Stimulated activated CD4-positive, alpha-beta T cell treated with anti-CD3 and anti-CD28 coated beads, Interleukin-12 subunit alpha, Interleukin-12 subunit beta, amount 100 ng/mL, for 24 hours (primary cell): ENCODE data around the gene SLC23A3.

Experiments
- DNase-seq, 2 experiments: peaks; one replicate each; pipeline ENCODE4 v3.0.0-alpha.2; 2020; ENCODE audit warnings: low read depth in 2 of 2

The SLC23A3 gene

GRCh38 chr2:219175928-219176817, 6.3 kb upstream of the SLC23A3 start:
- peak; percentile 12 to 29 for DNase-seq

GRCh38 chr2:219175486-219175885, 5.7 kb upstream of the SLC23A3 start:
- DNase-seq = no peak

GRCh38 chr2:219174801-219175200, 5.0 kb upstream of the SLC23A3 start:
- no peak for DNase-seq

- DNase-seq = no peak
Measured at GRCh38 chr2:219174146-219174545, 4.3 kb upstream of the SLC23A3 start.

- no peak for DNase-seq
Measured at GRCh38 chr2:219173176-219173575, 3.3 kb upstream of the SLC23A3 start.

GRCh38 chr2:219172231-219173154, 2.7 kb upstream of the SLC23A3 start:
- no peak for DNase-seq

- no peak for DNase-seq
Measured at GRCh38 chr2:219171231-219171651, 1.4 kb upstream of the SLC23A3 start.

- no peak for DNase-seq
Measured at GRCh38 chr2:219168932-219169331, 897 bp downstream of the SLC23A3 start.

- no peak for DNase-seq
Measured at GRCh38 chr2:219168526-219168925, 1.3 kb downstream of the SLC23A3 start.

GRCh38 chr2:219167997-219168396, 1.8 kb downstream of the SLC23A3 start:
- DNase-seq = no peak

GRCh38 chr2:219165058-219165911, 4.5 kb downstream of the SLC23A3 start:
- DNase-seq = no peak

- no peak for DNase-seq
Measured at GRCh38 chr2:219163156-219163555, 6.7 kb downstream of the SLC23A3 start.

GRCh38 chr2:219161097-219161496, 8.7 kb downstream of the SLC23A3 start:
- no peak for DNase-seq

- DNase-seq = peak; percentile 89 to 96
Measured at GRCh38 chr2:219160186-219161017, 9.4 kb downstream of the SLC23A3 start, which contains the start of gene NHEJ1. Gene NHEJ1 (minus strand): TSS chr2:219160815. CDS start chr2:219158362, 2,453 bp downstream.

GRCh38 chr2:219159771-219160185, 10.1 kb downstream of the SLC23A3 start:
- DNase-seq = no peak

- no peak for DNase-seq
Measured at GRCh38 chr2:219158586-219158985, 11.2 kb downstream of the SLC23A3 start.

GRCh38 chr2:219158025-219158424, 11.8 kb downstream of the SLC23A3 start:
- no peak for DNase-seq

GRCh38 chr2:219157396-219157795, 12.4 kb downstream of the SLC23A3 start:
- no peak for DNase-seq

GRCh38 chr2:219155054-219155644, 14.7 kb downstream of the SLC23A3 start:
- DNase-seq = no peak

- DNase-seq = no peak
Measured at GRCh38 chr2:219149667-219150066, 20.2 kb downstream of the SLC23A3 start.
